Esophagus muscularis mucosa (tissue), 4 donors: ENCODE measurements around the gene KCNE1. TPM values are rescaled to one million over a fixed set of nuclear protein-coding genes. Genes with fewer than 3 reads are reported as not detected.

ENCODE experiments used
- DNase-seq: peaks from one replicate; pipeline ENCODE4 v3.0.0-alpha.2; 2017; ENCODE audit errors: extremely low spot score
- H3K27ac ChIP-seq, 4 donors: fragments of 200-600 bp; sonication (generic); replicated peaks in 1 of 4; 1 replicate in 3 of 4; 2 replicates in 1 of 4; pipeline ENCODE4 v1.5.1; 2016 to 2019; ENCODE audit warnings: mild to moderate bottlenecking in 1 of 4
- H3K27me3 ChIP-seq, 4 donors: fragments of 200-600 bp; sonication (generic); one replicate each; pipeline versions ENCODE4 v1.5.1 to v1.6.0; 2016 to 2019
- H3K36me3 ChIP-seq, 4 donors: fragments of 200-600 bp; sonication (generic); one replicate each; pipeline ENCODE4 v1.5.1; 2016 to 2019
- H3K4me1 ChIP-seq, 4 donors: fragments of 200-600 bp; sonication (generic); one replicate each; pipeline ENCODE4 v1.5.1; 2016 to 2019
- H3K4me3 ChIP-seq, 4 donors: fragments of 200-600 bp; sonication (generic); 1 replicate in 2 of 4; 2 replicates in 2 of 4; pipeline ENCODE4 v1.5.1; 2016 to 2019; ENCODE audit warnings: mild to moderate bottlenecking in 4 of 4, moderate library complexity in 1 of 4
- H3K9me3 ChIP-seq, 4 donors: fragments of 200-600 bp; sonication (generic); 1 replicate in 3 of 4; 2 replicates in 1 of 4; pipeline ENCODE4 v1.5.1; 2016 to 2019
- EP300 ChIP-seq: sonication (generic); formaldehyde crosslinking; IDR thresholded peaks from one replicate; pipeline ENCODE4 v1.6.1; 2017; ENCODE audit warnings: antibody characterized with exemption
- POLR2A ChIP-seq: fragments of 450-650 bp; IDR thresholded peaks from one replicate; pipeline ENCODE4 v1.6.1; 2017; ENCODE audit warnings: antibody characterized with exemption, moderate library complexity, mild to moderate bottlenecking, low read depth
- POLR2AphosphoS5 ChIP-seq, 2 donors: sonication (generic); formaldehyde crosslinking; IDR thresholded peaks; one replicate each; pipeline ENCODE4 v1.6.1; 2017; ENCODE audit warnings: antibody characterized with exemption in 2 of 2
- WGBS: methylation state at CpG from one replicate; pipeline ENCODE4 v1.1.5; 2018; 5-methylcytosine and 5-hydroxymethylcytosine counted together
- intact Hi-C: fragments of 100-400 bp; cut with DNase I; formaldehyde crosslinking; loops from one replicate; pipeline ENCODE4 v1.15.1; 2023
- total RNA-seq, 4 donors: library from RNA; depleted of rRNA; stranded (reverse); fragments of >200 nt; gene quantifications; one replicate each; pipeline versions ENCODE4 v1.1.0 to v1.2.1, GENCODE V29; 2016
- TF ChIP-seq, protein P1 (sequence below), 3 experiments: fragments of 200-600 bp in 2 of 3; fragments of 450-650 bp in 1 of 3; sonication (generic) in 2 of 3; IDR thresholded peaks; one replicate each; pipeline ENCODE4 v1.5.1; 2017 to 2019; ENCODE audit warnings: antibody characterized with exemption in 3 of 3, mild to moderate bottlenecking in 2 of 3, moderate library complexity in 1 of 3

KCNE1 gene
- total RNA-seq, 4 donors from 2014 or later: 1.5 to 2.9 (median 2.2) TPM

DNA sequence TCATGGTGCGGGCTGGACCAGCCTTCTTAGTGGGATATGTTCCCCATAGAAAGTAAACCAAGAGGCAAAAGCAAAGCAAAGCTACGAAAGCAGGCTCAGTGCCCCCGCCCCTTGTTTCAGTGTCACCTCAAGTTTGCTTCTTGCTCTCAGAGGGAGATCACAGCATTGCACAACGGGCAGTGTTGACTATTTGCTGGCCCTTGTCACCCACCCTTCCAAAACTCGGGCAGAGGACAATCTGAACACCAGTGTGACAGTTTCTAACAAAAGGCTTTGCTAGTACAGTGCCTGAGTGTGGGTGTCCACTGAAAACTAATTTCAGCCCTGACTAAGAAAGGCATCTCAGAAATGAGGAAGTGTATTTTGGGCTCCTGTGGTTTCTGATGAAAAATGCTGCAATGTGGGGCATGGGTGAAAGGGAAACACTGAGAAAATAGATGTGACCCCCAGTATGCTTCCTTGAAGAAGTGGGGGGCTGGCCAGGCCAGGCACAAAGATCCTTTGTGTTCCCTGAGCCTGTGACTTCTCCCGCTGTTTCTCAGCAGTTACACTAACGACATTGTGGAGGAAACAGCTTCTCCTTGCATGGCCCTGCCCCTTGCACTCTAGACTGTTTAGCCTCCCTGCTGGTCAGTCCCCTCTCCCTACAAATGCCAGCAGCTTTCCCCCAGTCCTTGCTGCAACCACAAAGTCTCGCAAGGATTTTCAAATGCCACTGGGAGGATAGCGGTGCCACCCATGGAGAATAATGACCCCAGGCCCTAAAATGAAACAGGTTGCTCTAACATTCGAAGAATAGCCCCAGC, 33.3 kb upstream of the KCNE1 start:
- Histone ChIP-seq H3K9me3 (no peaks in the 10 kb centered on the region), H3K27me3 (no peaks in the 10 kb centered on the region), H3K27ac (peak overlapping the region; percentile 60 to 75 (median 70)), H3K4me3 (peak overlapping the region in 1 of 4 donors; percentile 8), H3K4me1 (peaks cover 25 to 39% (median 30%) of the 10 kb centered on the region in 4 donors), H3K36me3 (no peaks in the 10 kb centered on the region)
- WGBS: 53% methylated on average over 10 of the region's 10 CpGs
- no peak for DNase-seq
- intact Hi-C loops: no loop called here
- TF ChIP-seq EP300 (peak; percentile 15), POLR2AphosphoS5 (IDR thresholded peaks at IDR 0.05) (peak; percentile 39 to 57), POLR2A (no peak)
- TF ChIP-seq, protein P1, sequence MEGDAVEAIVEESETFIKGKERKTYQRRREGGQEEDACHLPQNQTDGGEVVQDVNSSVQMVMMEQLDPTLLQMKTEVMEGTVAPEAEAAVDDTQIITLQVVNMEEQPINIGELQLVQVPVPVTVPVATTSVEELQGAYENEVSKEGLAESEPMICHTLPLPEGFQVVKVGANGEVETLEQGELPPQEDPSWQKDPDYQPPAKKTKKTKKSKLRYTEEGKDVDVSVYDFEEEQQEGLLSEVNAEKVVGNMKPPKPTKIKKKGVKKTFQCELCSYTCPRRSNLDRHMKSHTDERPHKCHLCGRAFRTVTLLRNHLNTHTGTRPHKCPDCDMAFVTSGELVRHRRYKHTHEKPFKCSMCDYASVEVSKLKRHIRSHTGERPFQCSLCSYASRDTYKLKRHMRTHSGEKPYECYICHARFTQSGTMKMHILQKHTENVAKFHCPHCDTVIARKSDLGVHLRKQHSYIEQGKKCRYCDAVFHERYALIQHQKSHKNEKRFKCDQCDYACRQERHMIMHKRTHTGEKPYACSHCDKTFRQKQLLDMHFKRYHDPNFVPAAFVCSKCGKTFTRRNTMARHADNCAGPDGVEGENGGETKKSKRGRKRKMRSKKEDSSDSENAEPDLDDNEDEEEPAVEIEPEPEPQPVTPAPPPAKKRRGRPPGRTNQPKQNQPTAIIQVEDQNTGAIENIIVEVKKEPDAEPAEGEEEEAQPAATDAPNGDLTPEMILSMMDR (IDR thresholded peaks at IDR 0.05): no peak

DNA sequence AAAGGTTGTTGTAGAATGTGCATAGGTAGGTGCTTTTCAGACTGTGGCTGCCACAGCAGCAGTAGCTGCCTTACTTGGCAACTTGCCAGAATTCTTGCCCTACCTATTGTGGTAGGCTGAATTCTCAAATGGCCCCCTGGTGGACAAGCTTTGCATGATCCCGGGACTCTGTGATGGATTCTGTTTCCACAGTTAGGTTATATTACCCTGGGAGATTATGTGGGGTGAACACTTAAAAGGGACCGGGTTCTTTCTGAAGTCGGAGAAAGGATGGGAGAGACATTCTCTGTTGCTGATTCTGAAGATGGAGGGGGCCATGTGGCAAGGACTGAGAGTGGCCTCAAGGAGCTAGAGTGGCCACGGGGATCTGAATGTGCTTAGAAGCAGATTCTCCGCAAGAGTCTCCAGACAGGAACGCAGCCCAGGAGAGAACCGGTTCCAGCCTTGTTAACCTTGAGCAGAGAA, 32.1 kb upstream of the KCNE1 start:
- Histone ChIP-seq H3K36me3 (no peaks in the 10 kb centered on the region), H3K27me3 (no peaks in the 10 kb centered on the region), H3K9me3 (no peaks in the 10 kb centered on the region), H3K4me1 (peaks cover 25 to 41% (median 35%) of the 10 kb centered on the region in 4 donors), H3K4me3 (no peak overlapping the region), H3K27ac (peak overlapping the region in 3 of 4 donors; percentile 67 to 75 (median 72))
- TF ChIP-seq POLR2A (no peak), POLR2AphosphoS5 (IDR thresholded peaks at IDR 0.05) (peak; percentile 11 to 47)
- TF ChIP-seq, protein P1 (IDR thresholded peaks at IDR 0.05): peak; percentile 41 to 60 (median 45)
- no peak for DNase-seq
- intact Hi-C loops: no loop called here
- WGBS: 89% methylated on average over 7 of the region's 7 CpGs

DNA sequence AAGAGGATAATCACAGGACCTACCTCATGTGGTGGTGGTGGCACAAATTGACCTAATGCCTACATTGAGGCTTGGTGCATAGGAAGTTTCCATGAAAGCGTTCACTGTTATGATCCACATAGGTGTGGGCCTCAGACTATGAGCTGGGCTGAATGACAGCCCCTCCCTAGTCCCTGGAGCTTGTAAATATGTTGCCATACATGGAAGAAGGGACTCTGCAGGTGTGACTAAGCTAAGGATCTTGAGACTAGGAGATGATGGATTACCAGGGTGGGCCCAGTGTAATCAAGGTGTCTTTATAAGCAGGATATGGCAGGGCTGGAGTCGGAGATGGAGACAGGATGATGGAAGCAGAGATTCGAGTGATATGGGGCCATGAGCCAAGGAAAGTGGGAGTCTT, 31.0 kb upstream of the KCNE1 start:
- peaks cover 25 to 41% (median 35%) of the 10 kb centered on the region in 4 donors for H3K4me1 ChIP-seq
- no peaks in the 10 kb centered on the region for H3K9me3 ChIP-seq
- H3K27me3 ChIP-seq: no peaks in the 10 kb centered on the region
- TF ChIP-seq EP300: no peak
- TF ChIP-seq, protein P1 (IDR thresholded peaks at IDR 0.05): no peak
- TF ChIP-seq POLR2A: no peak
- no peak for TF ChIP-seq POLR2AphosphoS5 (IDR thresholded peaks at IDR 0.05)
- DNase-seq: no peak
- H3K36me3 ChIP-seq: no peaks in the 10 kb centered on the region
- no peak overlapping the region for H3K27ac ChIP-seq
- intact Hi-C loops: no loop called here
- H3K4me3 ChIP-seq: no peak overlapping the region
- 92% methylated on average over 3 of the region's 3 CpGs for WGBS

DNA sequence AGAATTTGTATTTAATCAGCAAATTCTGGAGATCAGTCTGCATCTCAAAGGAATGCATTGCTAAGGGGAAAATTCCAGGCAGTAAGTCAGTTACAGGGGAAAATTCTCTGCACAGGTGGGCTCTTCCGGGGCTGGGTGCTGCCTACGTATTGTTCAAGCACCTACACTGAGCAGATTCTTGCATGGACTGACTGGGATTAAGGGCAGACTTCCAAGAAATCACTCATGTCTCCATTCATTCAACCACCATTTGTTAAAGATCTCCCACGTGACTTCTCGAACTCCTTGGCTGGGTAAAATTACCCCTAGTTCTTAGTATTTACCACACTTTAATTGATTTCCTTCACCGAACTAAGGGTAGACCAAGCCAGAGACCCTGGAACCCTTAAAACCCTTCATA, 28.2 kb upstream of the KCNE1 start:
- no peak overlapping the region for H3K27ac ChIP-seq
- peaks cover 8 to 29% (median 24%) of the 10 kb centered on the region in 4 donors for H3K4me1 ChIP-seq
- no peak for DNase-seq
- H3K4me3 ChIP-seq: no peak overlapping the region
- TF ChIP-seq POLR2A: no peak
- no peak for TF ChIP-seq POLR2AphosphoS5 (IDR thresholded peaks at IDR 0.05)
- TF ChIP-seq, protein P1 (IDR thresholded peaks at IDR 0.05): no peak
- no peak for TF ChIP-seq EP300
- intact Hi-C loops: no loop called here
- no peaks in the 10 kb centered on the region for H3K27me3 ChIP-seq
- no peaks in the 10 kb centered on the region for H3K9me3 ChIP-seq
- 67% methylated on average over 5 of the region's 5 CpGs for WGBS
- H3K36me3 ChIP-seq: no peaks in the 10 kb centered on the region
